Activated CD4-positive, alpha-beta T cell treated with anti-CD3 and anti-CD28 coated beads, Interleukin-2, amount 50 U/mL, for 48 hours (primary cell): ENCODE data around the gene EXPH5.

Source experiments
- DNase-seq, 2 experiments: peaks; one replicate each; pipeline ENCODE4 v3.0.0-alpha.2; 2020

Gene EXPH5

DNA sequence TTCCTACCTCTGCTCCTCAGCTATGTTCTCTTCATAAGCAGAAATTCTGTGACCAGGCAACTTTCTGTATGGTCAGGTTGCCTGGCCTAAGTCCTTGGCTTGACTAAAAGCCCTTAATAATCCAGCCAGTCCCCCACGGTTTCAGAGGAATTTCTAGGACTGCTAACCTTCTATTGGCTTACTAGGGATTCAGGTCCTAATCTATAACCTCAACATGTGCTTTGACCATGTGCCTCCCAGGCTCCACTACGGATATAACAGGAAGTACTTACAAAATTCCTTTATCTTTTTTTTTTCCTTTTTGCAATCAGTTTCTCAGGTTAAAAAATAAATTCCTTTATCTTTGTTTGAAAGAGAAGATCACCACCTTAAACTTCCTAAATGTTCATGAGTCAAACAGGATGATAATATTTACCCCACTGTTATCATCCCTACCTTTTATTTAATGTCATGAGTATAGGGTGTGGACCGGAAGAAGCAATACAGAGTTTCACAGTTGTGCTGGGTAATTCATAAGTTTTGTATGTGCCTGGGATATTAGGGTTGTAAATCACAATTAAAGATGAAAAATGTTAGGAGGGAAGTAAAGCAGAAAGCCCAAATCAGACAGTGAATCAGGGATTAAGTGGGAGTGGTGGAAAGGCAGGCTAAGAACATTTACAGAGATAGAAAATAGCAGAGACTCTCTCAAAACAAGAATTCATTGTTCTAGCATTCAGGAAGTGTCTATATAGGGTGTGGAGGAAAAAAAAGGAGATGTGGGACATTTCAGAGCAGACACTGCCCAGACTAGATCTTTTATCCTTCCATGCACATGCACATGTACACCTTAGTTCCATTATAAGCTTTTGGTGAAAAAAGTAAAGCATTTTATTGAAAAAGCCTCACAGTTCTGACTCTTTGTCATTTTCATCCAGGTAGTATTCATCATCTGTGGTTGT lies 84.6 kb downstream of the EXPH5 start:
- DNase-seq = no peak

DNA sequence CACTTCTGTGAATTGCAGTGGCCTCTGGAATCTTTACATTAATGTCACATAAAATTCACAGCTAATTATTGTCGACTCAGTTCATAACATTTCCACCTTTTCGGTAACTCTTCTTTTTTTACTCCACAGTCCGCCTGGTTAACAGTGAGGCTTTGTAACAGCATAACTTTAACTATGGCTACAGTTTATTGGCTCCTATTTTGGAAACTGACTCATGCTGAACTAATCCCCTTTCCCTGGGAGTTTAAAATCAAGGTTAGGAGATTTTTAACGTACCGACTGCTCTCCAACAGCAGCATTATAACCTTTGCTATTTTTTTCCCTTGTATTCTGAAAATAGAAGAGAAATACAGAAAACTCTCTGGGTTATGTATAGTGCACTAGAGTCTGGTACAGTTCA lies 92.2 kb downstream of the EXPH5 start:
- no peak for DNase-seq

DNA sequence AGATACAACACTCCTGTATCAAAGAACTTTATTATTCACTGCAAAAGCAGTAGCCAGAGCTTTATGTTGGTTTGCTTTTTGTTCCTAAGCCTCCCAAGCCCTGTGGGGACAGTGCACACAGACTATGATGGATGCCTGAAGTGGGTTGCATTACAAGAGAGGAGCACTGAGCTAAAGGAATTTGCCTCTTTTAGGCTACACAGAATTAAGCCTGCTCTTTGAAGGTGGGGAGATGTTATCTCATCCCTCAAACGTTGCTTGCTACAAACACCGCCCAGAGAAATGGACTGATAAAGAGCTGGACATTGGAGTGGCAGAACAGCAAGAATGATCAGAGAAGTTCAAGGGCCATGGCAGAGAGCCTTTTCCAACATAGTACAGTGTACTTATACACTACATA lies 92.8 kb downstream of the EXPH5 start:
- no peak for DNase-seq

DNA sequence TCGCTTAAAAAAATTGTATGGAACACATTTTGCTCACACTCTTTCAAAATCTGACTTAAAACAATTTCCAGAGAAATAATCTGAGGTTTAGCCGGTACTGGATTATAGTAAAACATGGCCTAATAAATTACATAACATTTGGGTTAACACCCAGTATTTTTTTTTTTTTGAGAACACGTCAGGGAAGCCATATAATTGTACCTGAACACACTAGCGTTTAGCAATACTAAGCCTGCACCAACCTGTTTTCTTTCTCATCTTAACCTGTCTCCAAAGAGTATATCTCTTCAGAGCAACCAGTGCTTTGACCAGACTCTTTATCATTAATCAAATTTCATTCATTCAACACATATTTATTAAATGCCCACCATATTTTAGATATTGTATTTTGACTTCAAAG lies 93.4 kb downstream of the EXPH5 start:
- DNase-seq = no peak

DNA sequence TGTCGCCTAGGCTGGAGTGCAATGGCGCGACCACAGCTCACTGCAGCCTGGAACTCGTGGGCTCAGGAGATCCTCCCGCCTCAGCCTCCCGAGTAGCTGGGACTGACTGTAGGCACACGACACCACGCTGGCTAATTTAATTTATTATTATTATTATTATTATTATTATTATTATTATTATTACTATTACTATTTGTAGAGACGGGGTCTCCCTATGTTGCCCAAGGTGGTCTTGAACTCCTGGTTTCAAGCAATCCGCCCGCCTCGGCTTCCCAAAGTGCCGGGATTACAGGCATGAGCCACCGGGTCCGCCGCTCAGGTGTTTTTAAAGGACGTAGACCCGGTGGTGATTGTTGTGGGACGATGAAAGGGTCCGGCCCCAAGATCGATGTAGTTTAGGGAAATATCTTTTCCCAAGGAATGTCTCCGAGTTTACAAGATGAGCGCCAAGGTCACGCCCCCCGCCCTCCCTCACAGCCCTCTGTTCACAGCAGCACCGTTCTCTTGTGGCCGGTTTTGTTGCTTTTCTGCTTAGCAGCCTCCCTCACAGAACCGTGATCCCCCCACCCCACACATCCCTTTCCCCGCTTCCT lies 94.7 kb downstream of the EXPH5 start:
- DNase-seq = no peak

DNA sequence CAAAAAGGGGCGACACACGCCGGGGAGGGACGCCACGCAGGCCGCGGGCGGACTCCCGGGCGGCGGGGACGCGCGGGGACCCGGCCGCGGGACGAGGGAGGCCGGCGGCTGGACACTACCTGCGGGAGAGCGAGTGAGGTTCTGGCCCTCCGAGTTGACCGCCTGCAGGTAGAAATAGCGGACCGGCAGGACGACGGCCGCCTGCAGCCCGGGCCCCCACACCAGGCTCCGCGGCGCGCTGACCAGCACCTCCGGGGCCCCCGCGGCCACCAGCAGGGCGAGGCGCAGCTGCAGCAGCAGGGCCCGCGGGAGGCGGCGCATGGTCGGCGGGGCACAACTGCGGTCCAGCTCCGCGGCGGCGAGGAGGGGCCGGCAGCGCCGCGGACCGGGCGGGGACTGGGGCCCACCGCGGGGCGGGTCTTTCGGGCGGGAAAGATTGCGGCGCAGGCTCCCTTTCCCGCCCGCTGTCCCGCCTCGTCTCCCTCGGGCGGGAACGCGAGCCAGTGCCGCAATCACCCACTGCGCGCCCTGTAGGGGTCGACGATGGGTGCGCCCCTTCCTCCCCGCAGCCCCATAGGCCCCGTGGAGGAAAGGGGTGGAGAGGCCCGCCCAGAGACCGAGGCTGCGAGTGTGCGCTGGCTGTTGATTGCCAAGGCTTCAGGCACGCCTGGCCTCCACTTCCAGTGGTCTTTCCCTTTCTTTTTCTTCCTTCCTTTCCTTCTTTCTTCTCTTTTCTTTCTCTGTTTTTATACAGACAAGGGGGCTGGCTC lies 95.3 kb downstream of the EXPH5 start, which contains the start of gene POGLUT3:
Gene POGLUT3 (minus strand): TSS at position 339 of the 770 bp plus-strand sequence. CDS start 18 bp downstream, at position 321.
- peak; percentile 47 to 56 for DNase-seq

DNA sequence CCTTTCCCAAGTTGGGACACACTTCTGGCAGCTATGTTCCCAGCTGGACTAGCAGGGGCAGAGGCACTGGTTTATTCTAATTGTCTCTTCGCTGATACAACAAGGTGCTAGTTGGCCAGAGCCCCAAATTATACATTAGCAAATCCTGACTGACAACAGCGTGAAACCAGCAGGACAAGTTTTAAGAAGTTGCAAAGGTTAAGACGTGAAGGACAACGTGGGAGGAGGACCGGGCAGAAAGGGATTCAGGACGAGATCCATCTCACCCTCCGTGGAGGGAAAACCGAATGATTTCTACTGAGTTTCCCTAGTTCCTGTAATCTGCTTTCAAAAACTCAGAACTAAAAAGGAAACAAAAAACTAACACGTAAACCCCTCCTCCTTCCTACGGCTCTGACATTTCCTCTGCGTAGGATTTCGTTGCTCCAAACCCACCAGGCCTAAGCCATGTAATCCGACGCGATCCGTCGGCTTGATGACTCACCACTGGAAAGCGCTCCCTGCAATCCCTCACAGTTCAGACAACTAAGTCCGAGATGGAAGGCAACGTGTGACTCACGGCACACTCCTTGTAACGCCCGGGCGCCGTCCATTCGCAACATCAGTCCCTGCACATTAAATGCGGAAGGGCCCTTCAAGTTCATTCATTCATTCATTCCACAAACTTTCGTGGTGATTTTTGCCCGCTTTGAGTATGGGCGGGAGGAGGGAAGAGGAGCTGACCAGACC lies 96.1 kb downstream of the EXPH5 start:
- peak; percentile 75 to 80 for DNase-seq

DNA sequence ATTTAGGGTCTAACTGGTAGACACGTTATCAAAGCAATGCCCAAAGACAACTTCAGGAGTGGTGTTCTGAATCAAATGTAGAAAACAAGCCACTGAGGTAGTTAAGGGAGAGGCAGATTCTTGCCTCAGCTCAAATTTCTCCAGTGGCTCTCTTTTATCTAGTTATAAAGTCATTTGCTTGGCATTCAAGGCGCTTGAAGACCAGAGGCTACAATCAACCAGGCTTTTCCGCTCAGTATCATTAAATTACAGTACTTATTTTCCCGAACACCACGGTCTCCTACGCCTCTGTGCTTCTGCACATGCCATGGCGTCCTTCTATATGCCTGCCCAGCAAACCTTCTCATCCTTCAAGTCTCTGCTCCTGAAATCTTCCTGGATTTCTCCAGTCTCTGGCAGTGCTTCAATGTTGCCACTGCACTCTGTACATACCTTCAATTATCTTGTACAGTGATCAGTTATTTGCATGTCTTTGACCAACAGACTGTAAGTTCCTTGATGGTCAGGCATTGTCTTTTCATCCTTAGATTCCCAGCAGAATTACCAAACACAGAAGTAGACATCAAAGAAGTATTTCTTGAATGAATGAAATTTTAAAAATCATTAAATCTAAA lies 96.8 kb downstream of the EXPH5 start:
- no peak for DNase-seq

DNA sequence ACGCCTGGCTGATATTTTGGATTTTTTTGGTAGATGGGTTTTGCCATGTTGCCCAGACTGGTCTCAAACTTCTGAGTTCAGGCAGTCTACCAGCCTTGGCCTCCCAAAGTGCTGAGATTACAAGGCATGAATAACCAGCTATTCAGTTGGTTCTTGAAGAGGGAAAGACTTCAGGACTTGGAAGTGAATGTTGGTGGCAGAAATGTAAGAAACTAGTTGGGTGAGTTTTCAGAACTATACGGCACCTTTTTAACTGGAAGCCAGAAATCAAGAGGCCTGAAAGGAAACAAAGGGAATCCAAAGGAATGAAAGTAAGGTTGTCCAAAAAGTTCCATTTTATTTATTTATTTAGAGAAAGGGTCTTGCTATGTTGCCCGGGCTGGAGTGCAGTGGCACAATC lies 98.2 kb downstream of the EXPH5 start:
- no peak for DNase-seq

DNA sequence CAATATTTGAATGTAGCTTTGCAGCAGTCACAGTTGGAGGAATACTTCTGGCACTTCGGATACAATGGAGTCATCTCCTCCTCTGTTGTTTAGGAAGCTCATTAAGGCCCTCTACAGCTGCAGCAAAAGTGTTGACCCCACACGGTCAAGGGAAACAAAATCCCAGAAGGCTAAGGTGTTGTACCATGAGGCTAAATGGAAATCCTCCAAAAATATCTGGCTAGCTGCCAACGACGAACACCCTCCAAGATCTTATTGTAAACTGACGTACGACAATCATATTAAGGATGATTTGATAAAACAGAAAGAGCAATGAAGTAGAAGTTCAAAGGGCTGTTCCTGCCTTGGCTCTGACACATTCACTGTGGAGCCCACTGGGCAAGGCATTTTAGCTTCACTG lies 99.4 kb downstream of the EXPH5 start:
- no peak for DNase-seq

DNA sequence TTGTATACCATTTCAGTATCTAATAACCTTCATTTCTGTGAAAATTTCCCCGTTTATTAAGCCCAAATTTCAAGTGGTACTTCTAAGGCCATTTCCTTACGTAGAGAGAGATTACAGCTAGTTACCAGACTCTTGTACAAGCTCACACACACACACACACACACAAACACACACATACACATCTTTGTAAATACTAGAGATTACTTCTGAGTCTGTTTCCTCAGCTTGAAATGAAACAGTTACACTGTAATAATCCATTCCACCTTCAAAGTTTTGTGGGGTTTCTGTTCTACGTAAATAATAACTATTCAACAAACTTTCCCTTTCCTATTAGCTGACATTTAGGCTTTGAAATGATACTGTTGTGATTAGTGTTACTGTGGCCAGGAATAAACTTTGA lies 101.6 kb downstream of the EXPH5 start:
- DNase-seq = no peak

DNA sequence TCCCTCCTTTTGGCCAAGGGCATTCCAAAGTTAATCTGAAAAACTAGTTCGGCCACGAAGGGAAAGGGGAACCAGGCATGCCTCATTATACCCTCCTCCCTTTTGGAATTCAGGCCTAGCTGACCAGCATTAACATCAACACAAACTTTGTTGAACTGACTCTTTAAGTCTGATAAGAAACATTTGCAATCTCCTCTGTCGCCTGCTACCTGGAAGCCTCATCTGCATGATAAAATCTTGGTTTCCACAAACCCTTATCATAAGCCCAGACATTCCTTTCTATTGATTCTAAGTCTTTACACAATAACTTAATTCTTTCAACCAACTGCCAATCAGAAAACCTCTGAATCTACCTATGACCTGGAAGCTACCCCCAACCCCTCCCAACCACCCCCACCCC lies 106.7 kb downstream of the EXPH5 start:
- no peak for DNase-seq

DNA sequence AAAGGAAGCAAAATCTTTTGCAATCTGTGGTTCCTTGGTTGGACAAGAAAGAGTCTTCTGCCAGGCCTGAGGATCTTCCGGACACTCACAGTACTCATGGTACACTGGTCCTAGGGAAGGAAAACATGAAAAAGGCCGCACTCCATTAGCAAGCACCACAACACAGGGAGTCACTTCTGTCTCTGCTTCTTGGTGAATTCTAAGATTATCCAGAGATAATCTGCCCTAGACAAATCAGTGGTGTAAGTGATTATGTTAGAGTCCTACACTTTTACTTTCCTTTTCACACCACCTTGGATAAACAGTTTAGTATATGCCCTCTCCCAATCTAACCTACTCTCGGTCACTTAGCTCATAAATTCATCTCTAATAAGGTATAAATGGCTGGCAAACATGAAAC lies 107.2 kb downstream of the EXPH5 start:
- DNase-seq = no peak

DNA sequence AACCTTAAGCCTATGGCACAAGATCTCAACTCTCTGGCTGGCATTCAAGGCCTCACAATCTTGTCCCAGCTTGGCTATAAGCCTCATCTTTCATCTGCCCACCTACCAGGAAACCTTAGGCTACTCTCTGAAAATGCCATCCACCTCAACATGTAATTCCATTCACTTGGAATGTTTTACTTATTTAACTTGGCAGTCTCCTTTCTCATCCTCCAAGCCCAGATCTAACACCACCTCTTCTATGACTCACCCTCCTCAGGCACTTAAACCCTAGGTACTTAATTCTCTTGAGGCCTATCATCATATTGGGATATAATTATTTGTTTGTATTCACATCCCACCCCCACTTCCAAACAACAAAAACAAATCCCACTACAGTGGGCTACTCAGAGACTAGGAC lies 110.4 kb downstream of the EXPH5 start:
- DNase-seq = no peak

DNA sequence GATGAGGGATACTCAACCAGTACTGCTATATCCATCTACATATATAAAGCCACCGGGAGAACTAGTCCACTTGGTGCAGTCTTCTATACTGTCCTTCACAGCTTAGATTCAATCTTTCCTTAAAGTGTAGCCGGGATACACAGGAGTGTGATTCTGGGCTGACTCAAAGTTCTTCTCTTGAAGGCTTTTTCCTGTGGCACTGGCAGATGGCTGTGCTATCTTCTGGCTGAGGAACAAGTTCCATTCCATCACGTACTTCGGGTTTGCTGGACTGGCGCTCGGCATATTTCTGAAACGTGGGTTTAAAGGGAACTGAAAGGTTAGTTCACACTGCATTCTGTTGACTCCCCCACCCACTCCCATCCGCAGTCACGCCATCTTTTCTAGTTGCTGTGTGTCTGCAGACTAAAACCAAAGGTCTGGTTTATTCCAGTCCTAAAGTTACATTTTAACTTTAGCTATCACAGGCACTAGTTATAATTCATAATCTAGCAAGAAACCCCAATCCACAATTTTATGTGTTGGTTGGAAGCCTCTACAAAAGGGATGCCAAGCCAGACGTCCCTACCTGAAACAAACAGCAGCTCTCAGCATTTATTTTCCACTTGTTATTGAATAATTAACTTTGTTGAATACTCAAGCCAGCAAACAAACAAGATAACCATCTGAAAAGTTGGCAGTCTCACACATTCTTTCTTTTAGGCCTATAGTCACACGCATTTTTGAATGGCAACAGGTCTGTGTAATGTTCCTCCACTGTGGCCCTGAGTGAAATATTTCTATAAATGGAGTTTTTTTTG lies 118.7 kb downstream of the EXPH5 start:
- DNase-seq = no peak

DNA sequence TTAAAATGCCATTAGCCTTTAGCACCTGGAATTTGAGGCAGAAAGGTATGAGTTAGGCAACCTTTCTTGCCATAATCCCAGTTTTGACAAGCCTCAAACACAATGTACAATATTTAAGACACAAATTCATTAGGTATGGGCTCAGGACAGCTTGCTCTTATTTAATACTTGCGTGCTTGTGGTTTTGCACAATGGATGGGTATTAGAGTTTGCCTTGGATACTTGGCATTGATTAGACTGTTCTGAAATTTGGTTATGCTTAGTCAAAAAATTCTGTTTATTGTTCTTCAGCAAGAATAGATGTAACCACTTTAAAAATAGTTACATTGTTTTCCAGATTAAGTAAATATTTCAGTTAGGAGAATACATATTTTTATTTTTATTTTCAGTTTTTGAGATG lies 120.9 kb downstream of the EXPH5 start:
- no peak for DNase-seq

DNA sequence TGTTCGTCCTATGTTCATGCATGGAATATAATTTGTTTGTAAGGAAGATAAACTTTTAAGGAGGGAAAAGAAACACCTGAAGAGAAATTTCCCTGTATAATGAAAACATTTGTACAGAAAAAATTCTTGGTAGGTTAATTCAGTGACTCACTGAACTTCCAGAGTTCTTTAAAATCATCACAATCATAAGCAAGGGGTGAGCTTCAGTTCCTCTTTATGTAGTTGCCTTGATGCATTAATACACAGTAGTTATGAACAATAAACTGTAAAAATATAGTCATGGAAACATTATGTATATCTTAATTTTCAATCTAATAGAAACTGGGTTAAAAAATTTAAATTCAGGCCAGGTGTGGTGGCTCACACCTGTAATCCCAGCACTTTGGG lies 125.1 kb downstream of the EXPH5 start:
- DNase-seq = no peak

DNA sequence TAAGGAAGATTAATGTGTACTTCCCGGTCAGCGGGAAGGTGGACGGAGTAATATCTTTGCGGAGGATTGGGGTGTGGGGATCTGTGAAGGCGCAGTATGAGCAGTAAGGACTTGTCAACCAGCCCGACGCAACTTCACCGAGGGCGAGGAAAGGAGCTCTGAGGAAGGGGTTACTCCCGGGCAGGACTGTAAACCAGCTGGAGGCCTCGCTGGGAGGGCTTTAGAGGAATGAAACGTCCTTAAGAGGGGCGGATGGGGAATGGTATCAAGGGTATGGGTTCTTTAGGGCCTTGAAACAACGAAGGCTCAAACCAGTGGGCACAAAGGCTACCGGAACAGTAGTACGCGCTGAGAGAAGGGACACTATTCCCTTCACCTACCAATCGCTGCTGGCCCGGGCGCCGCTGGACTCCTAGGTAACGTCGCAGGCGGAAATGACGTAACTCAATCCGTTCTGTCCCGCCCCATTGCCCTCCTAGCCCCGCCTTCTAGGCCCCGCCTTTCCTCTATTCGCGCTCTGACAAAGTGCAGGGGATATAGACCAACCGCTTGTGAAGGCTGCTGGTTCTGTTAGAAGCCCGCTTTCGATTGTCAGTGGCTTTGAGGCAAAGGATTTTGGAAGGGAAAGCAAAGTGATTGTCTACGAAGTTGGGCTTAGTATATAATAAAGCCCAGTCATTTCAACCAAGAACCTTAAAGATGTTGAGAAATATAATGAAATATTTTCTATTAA lies 126.3 kb downstream of the EXPH5 start, which contains the start of gene C11orf65:
Gene C11orf65 (minus strand): TSS at position 439 of the 733 bp plus-strand sequence. CDS start 5,970 bp downstream, outside the sequence.
- peak; percentile 95 to 97 for DNase-seq

DNA sequence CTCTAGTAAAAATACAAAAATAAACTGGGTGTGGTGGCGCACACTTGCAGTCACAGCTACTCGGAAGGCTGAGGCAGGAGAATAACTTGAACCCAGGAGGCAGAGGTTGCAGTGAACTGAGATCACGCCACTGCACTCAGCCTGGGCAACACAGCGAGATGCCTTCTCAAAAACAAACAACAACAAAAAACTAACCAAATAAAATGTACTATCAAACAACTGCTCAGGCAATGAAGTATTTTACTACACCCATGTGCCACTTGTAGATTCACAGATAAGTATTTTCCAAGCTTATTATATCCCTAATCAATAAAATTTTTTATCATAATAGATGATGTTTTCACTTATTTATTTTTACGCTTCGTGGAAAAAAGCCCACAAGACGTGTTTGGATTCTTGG lies 127.2 kb downstream of the EXPH5 start:
- peak in 1 of 2 experiments; percentile 3 for DNase-seq
